Suprapubic skin (tissue), 3 donors: ENCODE data around the gene NTMT1.

Experiments
- POLR2A ChIP-seq, 2 donors: fragments of 450-650 bp; IDR thresholded peaks; one replicate each; pipeline ENCODE4 v1.6.1; 2017; ENCODE audit warnings: antibody characterized with exemption in 2 of 2, mild to moderate bottlenecking in 2 of 2, moderate library complexity in 2 of 2
- TF ChIP-seq, protein P1 (sequence below), 2 donors: fragments of 200-600 bp in 1 of 2; fragments of 450-650 bp in 1 of 2; sonication (generic) in 1 of 2; IDR thresholded peaks; one replicate each; pipeline ENCODE4 v1.5.1; 2016 to 2019; ENCODE audit warnings: antibody characterized with exemption in 2 of 2, mild to moderate bottlenecking in 1 of 2, moderate library complexity in 1 of 2

DNA sequence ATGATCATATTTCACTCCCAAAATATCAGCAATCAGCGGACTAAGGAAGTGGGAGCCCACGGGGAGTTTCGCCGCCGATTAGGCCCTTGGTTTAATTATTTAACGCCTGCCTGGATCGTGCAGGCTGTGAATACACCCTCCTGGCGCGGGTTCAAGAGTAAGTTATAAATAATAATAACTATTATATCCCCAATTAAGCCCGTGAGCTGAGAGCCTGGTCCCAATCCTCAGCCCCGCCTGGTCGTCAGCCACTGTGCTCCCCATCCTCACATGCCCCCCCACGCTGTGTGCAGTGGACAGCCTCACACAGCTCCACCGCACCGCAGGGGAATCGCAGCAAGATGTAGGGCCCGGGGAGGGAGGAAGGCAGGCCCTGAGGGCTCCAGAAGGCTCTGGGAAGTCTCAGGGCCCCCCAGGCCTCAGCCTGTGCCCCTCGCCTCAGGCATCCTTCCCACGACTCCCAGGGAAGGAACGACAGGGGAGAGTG is 28.6 kb downstream of the NTMT1 start:
- TF ChIP-seq, protein P1, sequence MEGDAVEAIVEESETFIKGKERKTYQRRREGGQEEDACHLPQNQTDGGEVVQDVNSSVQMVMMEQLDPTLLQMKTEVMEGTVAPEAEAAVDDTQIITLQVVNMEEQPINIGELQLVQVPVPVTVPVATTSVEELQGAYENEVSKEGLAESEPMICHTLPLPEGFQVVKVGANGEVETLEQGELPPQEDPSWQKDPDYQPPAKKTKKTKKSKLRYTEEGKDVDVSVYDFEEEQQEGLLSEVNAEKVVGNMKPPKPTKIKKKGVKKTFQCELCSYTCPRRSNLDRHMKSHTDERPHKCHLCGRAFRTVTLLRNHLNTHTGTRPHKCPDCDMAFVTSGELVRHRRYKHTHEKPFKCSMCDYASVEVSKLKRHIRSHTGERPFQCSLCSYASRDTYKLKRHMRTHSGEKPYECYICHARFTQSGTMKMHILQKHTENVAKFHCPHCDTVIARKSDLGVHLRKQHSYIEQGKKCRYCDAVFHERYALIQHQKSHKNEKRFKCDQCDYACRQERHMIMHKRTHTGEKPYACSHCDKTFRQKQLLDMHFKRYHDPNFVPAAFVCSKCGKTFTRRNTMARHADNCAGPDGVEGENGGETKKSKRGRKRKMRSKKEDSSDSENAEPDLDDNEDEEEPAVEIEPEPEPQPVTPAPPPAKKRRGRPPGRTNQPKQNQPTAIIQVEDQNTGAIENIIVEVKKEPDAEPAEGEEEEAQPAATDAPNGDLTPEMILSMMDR (IDR thresholded peaks at IDR 0.05), result no peak
- TF ChIP-seq POLR2A (IDR thresholded peaks at IDR 0.05), result no peak
